AG09319 (cell line): ENCODE data around the gene CHMP3.
"Not testable (repeated sequence)": the region's sequence is repeated elsewhere in the genome, so short reads cannot be mapped to it uniquely, and the experiment has no call there.

Source experiments
- DNase-seq: peaks from one replicate; pipeline ENCODE4 v3.0.0-alpha.2; 2010; ENCODE audit warnings: low read depth; ENCODE audit errors: extremely low read depth
- CTCF ChIP-seq: IDR thresholded peaks from 2 replicates; pipeline ENCODE4 v1.5.1; 2011; ENCODE audit warnings: low read depth, mild to moderate bottlenecking, inconsistent platforms, low read length, moderate library complexity

CHMP3 gene

GRCh38 chr2:86512892-86513291, 50.4 kb downstream of the CHMP3 start:
- TF ChIP-seq CTCF = no peak
- DNase-seq = no peak

- no peak for DNase-seq
- TF ChIP-seq CTCF = no peak
Measured at GRCh38 chr2:86512034-86512433, 51.2 kb downstream of the CHMP3 start.

- no peak for TF ChIP-seq CTCF
- DNase-seq = no peak
Measured at GRCh38 chr2:86510436-86510933, 52.8 kb downstream of the CHMP3 start.

- DNase-seq = no peak
- no peak for TF ChIP-seq CTCF
Measured at GRCh38 chr2:86507600-86507999, 55.6 kb downstream of the CHMP3 start.

- no peak for TF ChIP-seq CTCF
Measured at GRCh38 chr2:86500325-86501083, 62.7 kb downstream of the CHMP3 start.

GRCh38 chr2:86499326-86499725, 63.9 kb downstream of the CHMP3 start:
- no peak for TF ChIP-seq CTCF

More at GRCh38 chr2:86500325-86501083, 62.7 kb downstream of the CHMP3 start:
- no peak for DNase-seq

GRCh38 chr2:86498468-86499260, 64.6 kb downstream of the CHMP3 start:
- no peak for TF ChIP-seq CTCF
- DNase-seq = no peak

More at GRCh38 chr2:86499326-86499725, 63.9 kb downstream of the CHMP3 start:
- no peak for DNase-seq

GRCh38 chr2:86496391-86496790, 66.9 kb downstream of the CHMP3 start:
- not testable (repeated sequence) for DNase-seq
